GM21390 (cell line): ENCODE data around the gene LDB2.
"Not testable (repeated sequence)": the region's sequence is repeated elsewhere in the genome, so short reads cannot be mapped to it uniquely, and the experiment has no call there.

Source experiments
- ATAC-seq: cut with Tn5 transposase; IDR thresholded peaks from one replicate; pipeline ENCODE4 v1.9.1; 2021; ENCODE audit not compliant: unreplicated experiment

LDB2 gene

GRCh38 chr4:16660656-16661055 is 237.8 kb downstream of the LDB2 start:
- no peak for ATAC-seq

GRCh38 chr4:16659694-16660093 is 238.8 kb downstream of the LDB2 start:
- no peak for ATAC-seq

GRCh38 chr4:16659079-16659478 is 239.4 kb downstream of the LDB2 start:
- ATAC-seq = no peak

GRCh38 chr4:16658183-16658582 is 240.3 kb downstream of the LDB2 start:
- ATAC-seq = no peak

- ATAC-seq = no peak
Observed at GRCh38 chr4:16655111-16655510, 243.3 kb downstream of the LDB2 start.

- ATAC-seq = no peak
Observed at GRCh38 chr4:16652732-16653305, 245.6 kb downstream of the LDB2 start.

GRCh38 chr4:16646459-16646858 is 252.0 kb downstream of the LDB2 start:
- no peak for ATAC-seq

- no peak for ATAC-seq
Observed at GRCh38 chr4:16643893-16644292, 254.6 kb downstream of the LDB2 start.

GRCh38 chr4:16642897-16643296 is 255.5 kb downstream of the LDB2 start:
- ATAC-seq = no peak

- ATAC-seq = no peak
Observed at GRCh38 chr4:16641971-16642370, 256.5 kb downstream of the LDB2 start.

GRCh38 chr4:16636912-16637630 is 261.4 kb downstream of the LDB2 start:
- ATAC-seq = no peak

- no peak for ATAC-seq
Observed at GRCh38 chr4:16636304-16636703, 262.1 kb downstream of the LDB2 start.

GRCh38 chr4:16629274-16629673 is 269.2 kb downstream of the LDB2 start:
- not testable (repeated sequence) for ATAC-seq

GRCh38 chr4:16628835-16629234 is 269.6 kb downstream of the LDB2 start:
- not testable (repeated sequence) for ATAC-seq

- no peak for ATAC-seq
Observed at GRCh38 chr4:16627999-16628398, 270.4 kb downstream of the LDB2 start.

GRCh38 chr4:16626945-16627344 is 271.5 kb downstream of the LDB2 start:
- ATAC-seq = no peak

GRCh38 chr4:16622826-16623225 is 275.6 kb downstream of the LDB2 start:
- ATAC-seq = no peak

GRCh38 chr4:16617435-16617834 is 281.0 kb downstream of the LDB2 start:
- ATAC-seq = no peak

- ATAC-seq = no peak
Observed at GRCh38 chr4:16617011-16617410, 281.4 kb downstream of the LDB2 start.

GRCh38 chr4:16609170-16609758 is 289.2 kb downstream of the LDB2 start:
- no peak for ATAC-seq

GRCh38 chr4:16608611-16609125 is 289.8 kb downstream of the LDB2 start:
- no peak for ATAC-seq

GRCh38 chr4:16608123-16608522 is 290.3 kb downstream of the LDB2 start:
- ATAC-seq = no peak
